ENCODE measurements around the gene DTNBP1. TPM values are rescaled to one million over a fixed set of nuclear protein-coding genes. Genes with fewer than 3 reads are reported as not detected.

The DTNBP1 gene
- total RNA-seq, 6 donors from 2014 or later: 16.2 to 33.5 (median 21.3) TPM

DNA sequence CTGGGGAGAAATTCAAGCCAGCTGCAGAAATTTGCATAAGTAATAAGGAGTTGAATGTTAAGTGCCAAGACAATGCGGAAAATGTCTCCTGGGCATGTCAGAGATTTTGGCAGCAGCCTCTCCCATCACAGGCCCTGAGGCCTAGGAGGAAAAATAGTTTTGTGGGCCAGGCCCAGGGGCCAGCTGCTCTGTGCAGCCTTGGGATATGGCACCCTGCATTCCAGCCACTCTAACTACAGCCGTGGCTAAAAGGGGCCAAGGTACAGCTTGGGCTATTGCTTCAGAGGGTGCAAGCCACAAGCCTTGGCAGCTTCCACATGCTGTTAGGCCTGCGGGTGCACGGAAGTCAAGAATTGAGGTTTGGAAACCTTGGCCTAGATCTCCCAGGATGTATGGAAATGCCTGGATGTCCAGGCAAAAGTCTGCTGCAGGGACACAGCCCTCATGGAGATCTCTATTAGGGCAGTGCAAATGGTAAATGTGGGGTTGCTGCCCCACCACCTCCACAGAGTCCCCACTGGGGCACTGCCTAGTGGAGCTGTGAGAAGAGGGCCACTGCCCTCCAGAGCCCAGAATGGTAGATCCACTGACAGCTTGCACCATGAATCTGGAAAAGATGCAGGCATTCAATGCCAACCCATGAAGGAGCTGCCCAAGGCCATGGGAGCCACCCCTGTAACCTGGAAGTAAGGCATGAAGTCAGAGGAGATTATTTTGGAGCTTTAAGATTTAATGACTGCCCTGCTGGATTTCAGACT is 126.5 kb downstream of the DTNBP1 start:
- DNase-seq: no peak
- Histone ChIP-seq H3K4me1 (peaks cover 13 to 25% (median 17%) of the 10 kb centered on the region in 4 donors), H3K9me3 (no peaks in the 10 kb centered on the region), H3K36me3 (peaks cover 0 to 11% (median 4%) of the 10 kb centered on the region in 4 donors), H3K4me3 (no peak overlapping the region), H3K27ac (no peak overlapping the region), H3K27me3 (no peaks in the 10 kb centered on the region)
- no peak for ATAC-seq (ENCODE audit: low FRiP score in 2 of 2)
- WGBS, 2 donors: 72 to 86% methylated on average over 2 to 4 of the region's 4 CpGs
- TF ChIP-seq, protein P1, sequence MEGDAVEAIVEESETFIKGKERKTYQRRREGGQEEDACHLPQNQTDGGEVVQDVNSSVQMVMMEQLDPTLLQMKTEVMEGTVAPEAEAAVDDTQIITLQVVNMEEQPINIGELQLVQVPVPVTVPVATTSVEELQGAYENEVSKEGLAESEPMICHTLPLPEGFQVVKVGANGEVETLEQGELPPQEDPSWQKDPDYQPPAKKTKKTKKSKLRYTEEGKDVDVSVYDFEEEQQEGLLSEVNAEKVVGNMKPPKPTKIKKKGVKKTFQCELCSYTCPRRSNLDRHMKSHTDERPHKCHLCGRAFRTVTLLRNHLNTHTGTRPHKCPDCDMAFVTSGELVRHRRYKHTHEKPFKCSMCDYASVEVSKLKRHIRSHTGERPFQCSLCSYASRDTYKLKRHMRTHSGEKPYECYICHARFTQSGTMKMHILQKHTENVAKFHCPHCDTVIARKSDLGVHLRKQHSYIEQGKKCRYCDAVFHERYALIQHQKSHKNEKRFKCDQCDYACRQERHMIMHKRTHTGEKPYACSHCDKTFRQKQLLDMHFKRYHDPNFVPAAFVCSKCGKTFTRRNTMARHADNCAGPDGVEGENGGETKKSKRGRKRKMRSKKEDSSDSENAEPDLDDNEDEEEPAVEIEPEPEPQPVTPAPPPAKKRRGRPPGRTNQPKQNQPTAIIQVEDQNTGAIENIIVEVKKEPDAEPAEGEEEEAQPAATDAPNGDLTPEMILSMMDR (IDR thresholded peaks at IDR 0.05): no peak
- TF ChIP-seq POLR2A (IDR thresholded peaks at IDR 0.05) (no peak), EP300 (IDR thresholded peaks at IDR 0.05) (no peak), POLR2AphosphoS5 (IDR thresholded peaks at IDR 0.05) (no peak)

DNA sequence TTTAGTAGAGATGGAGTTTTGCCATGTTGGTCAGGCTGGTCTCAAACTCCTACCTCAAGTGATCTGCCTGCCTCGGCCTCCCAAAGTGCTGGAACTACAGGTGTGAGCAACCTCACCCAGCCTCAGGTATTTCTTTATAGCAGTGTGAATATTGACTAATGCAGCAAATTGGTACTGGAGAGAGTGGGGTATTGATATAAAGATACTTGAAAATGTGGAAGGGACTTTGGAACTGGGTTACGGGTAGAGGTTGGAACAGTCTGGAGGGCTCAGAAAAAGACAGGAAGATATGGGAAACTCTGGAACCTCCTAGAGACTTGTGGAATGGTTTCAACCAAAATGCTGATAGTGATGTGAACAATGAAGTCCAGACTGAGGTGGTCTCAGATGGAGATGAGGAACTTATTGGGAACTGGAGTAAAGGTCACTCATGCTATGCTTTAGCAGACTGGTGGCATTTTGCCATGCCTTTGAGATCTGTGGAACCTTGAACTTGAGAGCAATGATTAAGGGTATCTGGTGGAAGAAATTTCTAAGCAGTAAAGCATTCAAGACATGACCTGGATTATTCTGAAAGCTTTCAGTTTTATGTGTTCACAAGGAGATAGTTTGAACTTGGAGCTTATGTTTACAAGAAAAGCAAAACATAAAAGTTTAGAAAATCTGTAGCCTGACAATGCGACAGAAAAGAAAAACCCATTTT is 127.2 kb downstream of the DTNBP1 start:
- ATAC-seq (ENCODE audit: low FRiP score in 2 of 2) (no peak), DNase-seq (no peak)
- WGBS, 2 donors: 95% methylated on average over 3 of the region's 3 CpGs
- H3K4me1 ChIP-seq: peaks cover 13 to 22% (median 17%) of the 10 kb centered on the region in 4 donors
- no peaks in the 10 kb centered on the region for H3K9me3 ChIP-seq
- H3K27me3 ChIP-seq: no peaks in the 10 kb centered on the region
- TF ChIP-seq EP300 (IDR thresholded peaks at IDR 0.05) (no peak), POLR2AphosphoS5 (IDR thresholded peaks at IDR 0.05) (no peak)
- no peak overlapping the region for H3K4me3 ChIP-seq
- H3K27ac ChIP-seq: peak overlapping the region in 2 of 4 donors; percentile 18 to 41
- H3K36me3 ChIP-seq: peaks cover 2 to 17% (median 6%) of the 10 kb centered on the region in 4 donors

DNA sequence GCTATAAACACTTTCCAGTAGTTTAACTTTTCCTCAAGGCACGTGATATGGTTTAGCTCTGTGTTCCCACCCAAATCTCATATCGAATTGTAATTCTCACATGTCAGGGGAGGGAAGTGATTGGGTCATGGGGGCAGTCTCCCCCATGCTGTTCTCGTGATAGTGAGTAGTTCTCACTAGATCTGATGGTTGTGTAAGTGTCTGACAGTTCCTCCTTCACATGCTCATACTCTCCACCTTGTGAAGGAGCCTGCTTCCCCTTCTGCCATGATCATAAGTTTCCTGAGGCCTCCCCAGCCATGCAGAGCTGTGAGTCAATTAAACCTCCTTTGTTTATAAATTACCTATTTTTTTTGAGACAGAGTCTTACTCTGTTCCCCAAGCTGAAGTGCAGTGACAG is 127.9 kb downstream of the DTNBP1 start:
- Histone ChIP-seq H3K27ac (peak overlapping the region in 2 of 4 donors; percentile 23 to 41), H3K9me3 (no peaks in the 10 kb centered on the region), H3K4me3 (no peak overlapping the region), H3K27me3 (no peaks in the 10 kb centered on the region), H3K4me1 (peaks cover 13 to 20% (median 15%) of the 10 kb centered on the region in 4 donors), H3K36me3 (peaks cover 2 to 23% (median 7%) of the 10 kb centered on the region in 4 donors)
- 69 to 75% methylated on average over 3 of the region's 3 CpGs for WGBS, 2 donors
- TF ChIP-seq, protein P1 (IDR thresholded peaks at IDR 0.05): no peak
- TF ChIP-seq POLR2A (IDR thresholded peaks at IDR 0.05): peak in 1 of 4 donors; percentile 30
- peak in 1 of 4 donors; percentile 68 for TF ChIP-seq EP300 (IDR thresholded peaks at IDR 0.05)
- DNase-seq (peak in 1 of 2 donors; percentile 48), ATAC-seq (ENCODE audit: low FRiP score in 2 of 2) (peak in 1 of 2 donors; percentile 62)

DNA sequence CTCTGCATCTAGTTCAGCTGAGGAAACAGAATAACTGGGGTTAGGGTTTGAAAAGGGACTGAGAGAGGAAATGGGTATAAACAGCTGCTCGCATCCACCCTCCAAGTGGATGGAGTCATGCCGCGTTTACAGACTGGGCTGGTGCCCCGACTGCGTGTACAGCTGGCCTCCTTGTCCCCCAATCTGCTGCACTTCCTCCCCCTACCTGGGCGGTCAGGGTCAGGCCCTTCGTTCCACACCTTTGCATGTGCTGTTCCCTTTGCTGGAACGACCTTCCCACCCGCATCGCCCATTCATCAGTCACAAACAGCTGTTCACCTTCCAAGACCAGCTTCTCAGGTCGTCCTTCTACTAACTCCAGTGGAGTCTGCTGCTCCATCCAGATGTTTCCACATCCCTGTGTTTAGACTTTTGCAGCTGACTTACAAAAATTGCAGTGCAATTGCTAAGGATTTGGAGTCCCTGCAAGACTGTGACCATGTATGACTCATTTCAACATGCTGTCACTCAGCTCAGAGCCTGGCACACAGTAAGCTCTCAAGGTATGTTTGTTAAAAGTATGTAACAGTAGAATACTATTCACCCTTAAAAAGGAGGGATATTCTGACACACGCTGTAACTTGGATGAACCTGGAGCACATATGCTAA is 129.3 kb downstream of the DTNBP1 start:
- H3K27ac ChIP-seq: no peak overlapping the region
- H3K36me3 ChIP-seq: peaks cover 2 to 31% (median 7%) of the 10 kb centered on the region in 4 donors
- no peak overlapping the region for H3K4me3 ChIP-seq
- no peak for DNase-seq
- H3K27me3 ChIP-seq: no peaks in the 10 kb centered on the region
- peaks cover 1 to 13% (median 6%) of the 10 kb centered on the region in 4 donors for H3K4me1 ChIP-seq
- WGBS, 2 donors: 87 to 95% methylated on average over 11 to 12 of the region's 12 CpGs
- TF ChIP-seq POLR2AphosphoS5 (IDR thresholded peaks at IDR 0.05) (no peak), POLR2A (IDR thresholded peaks at IDR 0.05) (no peak), EP300 (IDR thresholded peaks at IDR 0.05) (no peak)
- TF ChIP-seq, protein P1 (IDR thresholded peaks at IDR 0.05): no peak
- no peaks in the 10 kb centered on the region for H3K9me3 ChIP-seq
- ATAC-seq (ENCODE audit: low FRiP score in 2 of 2): no peak

DNA sequence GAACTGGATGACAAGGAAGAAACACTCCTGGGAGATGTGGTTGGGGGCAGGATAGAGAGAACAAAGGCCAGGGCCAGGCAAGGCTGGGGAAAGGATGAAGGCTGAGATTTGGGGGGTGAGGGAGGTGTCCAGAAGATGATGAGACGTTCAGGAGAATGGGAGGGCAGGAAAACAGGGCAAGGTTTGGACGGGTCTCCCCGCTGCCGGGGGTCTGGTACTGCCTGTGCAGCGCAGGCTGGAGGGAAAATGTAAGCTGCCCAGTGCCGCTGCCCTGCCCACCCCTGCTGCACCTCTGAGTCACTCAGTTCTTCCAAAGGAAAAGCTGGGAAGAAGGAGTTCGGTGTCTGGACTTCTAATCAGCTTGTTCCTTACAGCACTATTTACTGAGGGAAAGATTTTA is 130.9 kb downstream of the DTNBP1 start:
- DNase-seq: peak in 1 of 2 donors; percentile 29
- peaks cover 2 to 34% (median 7%) of the 10 kb centered on the region in 4 donors for H3K36me3 ChIP-seq

More for the DNA sequence above, 130.9 kb downstream of the DTNBP1 start:
- H3K9me3 ChIP-seq: no peaks in the 10 kb centered on the region
- peaks cover 0 to 13% (median 6%) of the 10 kb centered on the region in 4 donors for H3K4me1 ChIP-seq
- H3K27me3 ChIP-seq: no peaks in the 10 kb centered on the region
- no peak overlapping the region for H3K27ac ChIP-seq
- no peak overlapping the region for H3K4me3 ChIP-seq
- TF ChIP-seq POLR2A (IDR thresholded peaks at IDR 0.05): no peak
- TF ChIP-seq EP300 (IDR thresholded peaks at IDR 0.05): no peak
- TF ChIP-seq POLR2AphosphoS5 (IDR thresholded peaks at IDR 0.05): no peak
- no peak for ATAC-seq (ENCODE audit: low FRiP score in 2 of 2)
- WGBS, 2 donors: 92 to 97% methylated on average over 7 of the region's 7 CpGs
